ENCODE results near the gene IL10RB. TPM values are rescaled to one million over a fixed set of nuclear protein-coding genes. Genes with fewer than 3 reads are reported as not detected.
A peak's percentile ranks its signal among the peaks of the same experiment; 100 is the strongest.

Gene IL10RB
- total RNA-seq, 2 donors from 2014 or later = 10.2 to 21.8 TPM

DNA sequence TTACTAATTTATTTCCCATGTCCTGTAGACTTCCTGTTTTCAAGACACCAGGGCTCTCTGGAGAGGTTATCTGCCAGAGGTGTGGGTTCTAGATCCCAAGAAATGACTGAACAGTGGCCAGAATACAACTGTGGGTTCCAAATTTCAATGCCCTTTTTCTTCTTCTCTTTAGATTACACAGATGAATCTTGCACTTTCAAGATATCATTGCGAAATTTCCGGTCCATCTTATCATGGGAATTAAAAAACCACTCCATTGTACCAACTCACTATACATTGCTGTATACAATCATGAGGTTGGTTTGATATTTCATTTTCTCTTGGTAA lies 21.4 kb upstream of the IL10RB start:
- Histone ChIP-seq H3K4me3 (no peak overlapping the region), H3K27ac (peak overlapping the region in 1 of 2 donors; percentile 24), H3K4me1 (peaks cover 0 to 12% of the 10 kb centered on the region in 2 donors), H3K9me3 (no peaks in the 10 kb centered on the region), H3K36me3 (peaks cover 43% of the 10 kb centered on the region), H3K27me3 (no peaks in the 10 kb centered on the region)
- TF ChIP-seq, protein P1, sequence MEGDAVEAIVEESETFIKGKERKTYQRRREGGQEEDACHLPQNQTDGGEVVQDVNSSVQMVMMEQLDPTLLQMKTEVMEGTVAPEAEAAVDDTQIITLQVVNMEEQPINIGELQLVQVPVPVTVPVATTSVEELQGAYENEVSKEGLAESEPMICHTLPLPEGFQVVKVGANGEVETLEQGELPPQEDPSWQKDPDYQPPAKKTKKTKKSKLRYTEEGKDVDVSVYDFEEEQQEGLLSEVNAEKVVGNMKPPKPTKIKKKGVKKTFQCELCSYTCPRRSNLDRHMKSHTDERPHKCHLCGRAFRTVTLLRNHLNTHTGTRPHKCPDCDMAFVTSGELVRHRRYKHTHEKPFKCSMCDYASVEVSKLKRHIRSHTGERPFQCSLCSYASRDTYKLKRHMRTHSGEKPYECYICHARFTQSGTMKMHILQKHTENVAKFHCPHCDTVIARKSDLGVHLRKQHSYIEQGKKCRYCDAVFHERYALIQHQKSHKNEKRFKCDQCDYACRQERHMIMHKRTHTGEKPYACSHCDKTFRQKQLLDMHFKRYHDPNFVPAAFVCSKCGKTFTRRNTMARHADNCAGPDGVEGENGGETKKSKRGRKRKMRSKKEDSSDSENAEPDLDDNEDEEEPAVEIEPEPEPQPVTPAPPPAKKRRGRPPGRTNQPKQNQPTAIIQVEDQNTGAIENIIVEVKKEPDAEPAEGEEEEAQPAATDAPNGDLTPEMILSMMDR (IDR thresholded peaks at IDR 0.05) = no peak
- no peak for DNase-seq (ENCODE audit: low spot score)

DNA sequence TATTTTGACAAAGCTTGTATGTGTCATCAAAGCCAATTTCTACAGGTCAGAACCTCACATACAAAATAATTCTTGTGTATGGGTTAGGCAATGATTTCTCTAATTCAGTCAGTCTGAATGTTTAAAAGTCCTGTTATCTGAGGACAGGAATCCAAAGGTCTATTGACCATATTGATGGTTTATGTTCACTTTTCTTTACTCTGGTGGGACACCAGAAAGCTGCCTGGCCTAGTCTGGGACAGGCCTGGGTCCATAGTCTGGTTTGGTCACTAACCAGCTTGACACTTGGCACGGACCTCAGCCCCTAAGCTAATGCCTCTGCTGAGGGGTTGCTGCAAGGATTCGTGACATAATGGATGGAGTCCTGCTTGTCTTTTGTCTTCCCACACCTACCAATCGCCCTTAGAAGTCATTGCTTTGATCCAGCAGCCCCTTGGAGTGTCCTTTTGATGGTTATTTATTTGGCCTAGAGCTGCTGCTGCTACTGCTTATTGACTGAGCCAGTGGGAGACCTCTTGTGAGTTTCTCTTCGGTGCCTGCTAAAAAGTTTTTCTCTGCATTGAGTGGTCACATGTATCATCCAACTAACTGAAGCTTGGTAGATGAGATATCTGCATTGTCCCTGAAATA lies 20.8 kb upstream of the IL10RB start:
- H3K36me3 ChIP-seq = peaks cover 46% of the 10 kb centered on the region
- no peaks in the 10 kb centered on the region for H3K9me3 ChIP-seq
- H3K27me3 ChIP-seq = no peaks in the 10 kb centered on the region
- H3K4me3 ChIP-seq = no peak overlapping the region
- DNase-seq (ENCODE audit: low spot score) = no peak
- TF ChIP-seq, protein P1 (IDR thresholded peaks at IDR 0.05) = no peak
- H3K4me1 ChIP-seq = peaks cover 0 to 12% of the 10 kb centered on the region in 2 donors
- no peak overlapping the region for H3K27ac ChIP-seq

GRCh38 chr21:33246506-33246905 lies 19.7 kb upstream of the IL10RB start:
- H3K4me3 ChIP-seq = no peak overlapping the region
- TF ChIP-seq, protein P1 (IDR thresholded peaks at IDR 0.05) = no peak
- no peak overlapping the region for H3K27ac ChIP-seq
- no peak for DNase-seq (ENCODE audit: low spot score)
- H3K9me3 ChIP-seq = no peaks in the 10 kb centered on the region
- H3K4me1 ChIP-seq = peaks cover 0 to 12% of the 10 kb centered on the region in 2 donors
- peaks cover 57% of the 10 kb centered on the region for H3K36me3 ChIP-seq
- H3K27me3 ChIP-seq = no peaks in the 10 kb centered on the region

- TF ChIP-seq, protein P1 (IDR thresholded peaks at IDR 0.05) = no peak
- no peaks in the 10 kb centered on the region for H3K27me3 ChIP-seq
- H3K36me3 ChIP-seq = peaks cover 62% of the 10 kb centered on the region
- H3K27ac ChIP-seq = no peak overlapping the region
- H3K4me1 ChIP-seq = peaks cover 0 to 12% of the 10 kb centered on the region in 2 donors
- DNase-seq (ENCODE audit: low spot score) = no peak
- no peaks in the 10 kb centered on the region for H3K9me3 ChIP-seq
- no peak overlapping the region for H3K4me3 ChIP-seq
Measured at GRCh38 chr21:33246963-33247362, 19.2 kb upstream of the IL10RB start.

- DNase-seq (ENCODE audit: low spot score) = no peak
- H3K4me3 ChIP-seq = no peak overlapping the region
- H3K27ac ChIP-seq = no peak overlapping the region
- H3K36me3 ChIP-seq = peaks cover 68% of the 10 kb centered on the region
- H3K4me1 ChIP-seq = peaks cover 0 to 12% of the 10 kb centered on the region in 2 donors
- no peaks in the 10 kb centered on the region for H3K27me3 ChIP-seq
- TF ChIP-seq, protein P1 (IDR thresholded peaks at IDR 0.05) = no peak
- H3K9me3 ChIP-seq = no peaks in the 10 kb centered on the region
Measured at GRCh38 chr21:33247599-33247998, 18.6 kb upstream of the IL10RB start.
